GM21390 (cell line): Measurements from ENCODE around the gene SLC33A1.

Experiments used
- ATAC-seq: cut with Tn5 transposase; IDR thresholded peaks from one replicate; pipeline ENCODE4 v1.9.1; 2021; ENCODE audit not compliant: unreplicated experiment

SLC33A1 gene

DNA sequence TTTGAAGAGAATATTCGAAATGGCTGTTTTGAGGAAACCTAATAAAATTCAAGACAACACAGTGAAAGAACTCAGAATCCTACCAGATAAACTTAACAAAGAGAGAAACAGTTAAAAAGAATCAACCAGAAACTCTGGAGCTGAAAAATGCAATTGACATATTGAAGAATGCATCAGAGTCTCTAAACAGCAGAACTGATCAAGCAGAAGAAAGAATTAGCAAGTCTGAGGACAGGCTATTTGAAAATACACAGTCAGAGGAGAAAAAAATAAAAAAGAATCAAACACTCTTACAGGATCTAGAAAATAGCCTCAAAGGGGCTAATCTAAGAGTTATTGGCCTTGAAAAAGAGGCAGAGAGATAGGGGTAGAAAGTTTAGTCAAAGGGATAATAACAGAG lies 61.7 kb downstream of the SLC33A1 start:
- ATAC-seq: no peak

DNA sequence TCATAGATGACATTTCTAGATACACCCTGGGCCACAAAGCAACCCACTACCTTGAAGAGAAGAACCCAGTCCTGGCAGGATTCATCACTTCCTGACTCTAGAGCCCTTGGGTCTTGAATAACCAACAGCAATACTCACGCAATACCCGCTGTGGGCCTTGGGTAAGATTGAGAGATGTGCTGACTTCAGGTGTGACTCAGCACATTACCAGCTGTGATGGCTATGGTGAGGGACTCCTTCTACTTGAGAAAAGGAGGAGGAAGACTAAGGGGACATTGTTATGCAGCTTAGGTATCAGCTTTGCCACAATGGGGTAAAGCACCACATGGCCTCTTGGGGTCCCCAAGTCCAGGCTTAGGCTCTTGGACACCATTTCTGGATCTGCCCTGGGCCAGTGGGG lies 63.0 kb downstream of the SLC33A1 start:
- ATAC-seq: no peak

DNA sequence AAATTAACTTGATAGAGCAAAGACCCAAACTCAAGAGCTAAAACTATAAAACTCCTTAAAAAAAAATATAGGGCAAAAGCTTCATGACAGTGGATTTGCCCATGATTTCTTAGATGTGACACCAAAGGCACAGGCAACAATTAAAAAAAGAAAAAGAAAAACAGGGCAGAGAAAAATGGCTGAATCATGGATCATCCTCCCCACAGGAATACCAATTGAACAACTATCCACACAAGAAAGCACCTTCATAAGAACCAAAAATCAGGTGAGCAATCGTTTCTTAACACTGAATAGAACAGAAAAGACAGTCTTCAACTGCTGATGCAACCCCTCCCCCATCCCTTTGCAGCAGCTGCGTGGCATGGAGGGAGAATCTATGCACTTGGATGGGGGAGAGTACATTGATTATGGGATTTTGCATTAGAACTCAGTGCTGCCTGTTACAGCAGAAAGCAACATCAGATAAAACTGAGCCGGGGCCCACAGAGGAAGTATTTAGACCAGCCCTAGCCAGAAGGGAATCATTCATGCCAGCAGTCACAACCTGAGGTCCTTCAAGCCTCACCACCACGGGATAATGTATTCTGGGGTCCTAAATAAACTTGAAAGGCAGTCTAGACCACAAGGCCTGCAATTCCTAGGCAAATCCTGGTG lies 63.8 kb downstream of the SLC33A1 start:
- no peak for ATAC-seq

DNA sequence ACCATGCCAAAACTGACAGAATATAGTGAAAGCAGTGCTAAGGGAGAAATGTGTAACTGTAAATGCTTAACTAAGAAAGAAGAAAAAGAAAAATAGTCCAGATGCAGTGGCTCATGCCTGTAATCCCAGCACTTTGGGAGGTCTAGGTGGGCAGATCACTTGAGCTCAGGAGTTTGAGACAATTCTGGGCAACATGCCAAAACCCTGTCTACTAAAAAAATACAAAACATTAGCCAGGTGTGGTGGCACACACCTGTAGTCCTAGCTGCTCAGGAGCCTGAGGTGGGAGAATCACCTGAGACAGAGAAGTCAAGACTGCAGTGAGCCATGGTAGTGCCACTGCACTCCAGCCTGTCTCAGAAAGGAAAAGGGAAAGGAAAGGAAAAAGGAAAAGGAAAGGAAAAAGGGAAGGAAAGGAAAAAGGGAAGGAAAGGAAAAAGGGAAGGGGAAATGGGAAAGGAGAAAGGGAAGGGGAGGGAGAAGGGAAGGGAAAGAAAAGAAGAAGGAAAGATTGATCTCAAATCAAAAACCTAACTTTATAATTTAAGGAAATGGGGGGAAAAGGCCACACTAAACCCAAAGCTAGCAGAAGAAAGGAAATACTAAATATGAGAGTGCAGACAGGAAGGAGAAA lies 68.4 kb downstream of the SLC33A1 start:
- no peak for ATAC-seq

DNA sequence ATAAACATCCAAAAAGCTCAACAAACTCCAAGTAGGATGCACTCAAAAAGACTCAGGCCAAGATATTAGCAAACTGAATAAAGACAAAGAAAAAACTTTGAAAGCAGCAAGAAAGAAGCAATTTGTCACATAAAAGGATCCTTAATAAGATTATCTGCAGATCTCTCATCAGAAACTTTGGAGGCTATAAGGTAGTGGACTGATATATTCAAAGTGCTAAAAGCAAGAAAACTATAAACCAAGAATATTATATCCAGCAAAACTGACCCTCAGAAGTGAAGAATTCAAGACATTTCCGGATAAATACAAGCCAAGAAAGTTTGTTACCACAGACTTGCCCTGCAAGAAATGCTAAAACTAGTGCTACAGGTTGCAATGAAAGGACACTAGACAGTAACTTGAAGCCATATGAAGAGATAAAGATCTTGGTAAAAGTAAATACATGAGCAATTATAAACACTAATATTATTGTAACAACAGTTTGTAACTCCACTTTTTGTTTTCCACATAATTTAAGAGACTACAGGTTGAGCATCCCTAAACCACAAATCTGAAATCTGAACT lies 71.8 kb downstream of the SLC33A1 start:
- ATAC-seq: no peak

DNA sequence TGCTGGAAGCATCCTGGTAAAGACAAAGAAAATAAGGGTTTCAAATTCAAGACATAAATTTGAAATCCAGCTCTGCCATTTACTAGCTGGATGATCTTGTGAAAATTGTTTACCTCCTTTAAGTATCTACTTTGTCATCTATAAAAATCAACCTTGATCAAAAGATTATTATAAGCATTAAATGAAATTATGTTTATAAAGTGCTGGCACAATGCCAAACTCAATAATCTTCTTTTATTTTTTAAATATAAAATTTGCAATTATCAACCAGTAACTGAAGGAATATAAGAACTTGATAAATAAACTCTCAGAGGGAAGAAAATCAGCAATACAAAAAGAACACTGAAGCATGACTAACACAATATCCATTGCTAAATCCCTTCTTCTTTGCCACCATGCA lies 73.9 kb downstream of the SLC33A1 start:
- ATAC-seq: no peak

DNA sequence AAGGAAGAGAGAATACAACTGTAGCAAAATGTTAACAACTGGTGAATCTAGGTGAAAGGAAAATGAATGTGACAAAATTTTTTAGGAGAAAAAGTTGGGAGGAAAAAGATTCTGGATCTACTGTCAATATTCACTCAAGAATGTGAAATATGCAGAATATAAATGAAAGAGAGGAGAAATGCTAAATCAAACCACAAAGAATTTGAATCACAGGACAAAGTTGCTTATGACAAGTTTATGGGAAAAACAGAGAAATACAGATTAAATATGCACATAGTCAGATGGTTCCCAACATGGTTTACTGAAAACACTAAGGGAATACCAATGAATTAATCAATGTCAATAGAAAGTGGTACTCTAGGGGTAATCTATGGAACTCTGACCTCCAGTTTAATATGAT lies 75.8 kb downstream of the SLC33A1 start:
- ATAC-seq: no peak

DNA sequence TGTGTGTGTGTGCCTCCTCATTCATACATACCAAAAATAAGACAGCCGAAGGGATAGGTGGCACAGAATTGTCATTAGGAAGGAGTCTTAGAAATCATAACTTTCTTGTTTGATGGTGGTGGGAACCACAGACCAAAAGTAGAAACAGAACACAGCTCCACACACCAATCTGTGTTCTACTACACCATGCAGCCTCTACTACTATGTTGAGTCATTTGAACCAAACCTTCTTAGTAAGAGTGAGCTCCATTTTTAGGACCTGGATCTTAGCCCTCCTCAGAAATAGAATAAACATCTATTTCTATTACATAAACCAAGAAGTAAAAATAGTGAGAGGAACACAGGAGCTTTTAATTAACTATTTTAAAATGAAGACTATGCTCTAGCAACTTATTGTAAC lies 81.4 kb downstream of the SLC33A1 start:
- no peak for ATAC-seq

DNA sequence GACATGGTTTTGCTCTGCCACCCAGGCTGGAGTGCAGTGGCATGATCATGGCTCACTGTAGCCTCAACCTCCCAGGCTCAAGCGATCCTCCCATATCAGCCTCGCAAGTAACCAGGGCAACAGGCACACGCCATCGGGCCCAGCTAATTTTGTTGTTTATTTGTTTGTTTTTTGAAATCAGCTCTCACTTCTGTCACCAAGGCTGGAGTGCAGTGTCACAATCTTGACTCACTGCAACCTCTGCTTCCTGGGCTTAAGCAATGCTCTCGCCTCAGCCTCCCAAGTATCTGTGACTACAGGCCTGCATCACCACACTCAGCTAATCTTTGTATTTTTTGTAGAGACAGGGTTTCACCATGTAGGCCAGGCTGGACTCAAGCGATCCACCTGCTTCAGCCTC lies 83.1 kb downstream of the SLC33A1 start:
- no peak for ATAC-seq
